Thyroid gland (tissue), 4 donors: ENCODE measurements around the gene TRIM33.
"Not testable (repeated sequence)": the region's sequence is repeated elsewhere in the genome, so short reads cannot be mapped to it uniquely, and the experiment has no call there.

Experiments
- POLR2A ChIP-seq, 2 donors: fragments of 450-650 bp; IDR thresholded peaks; one replicate each; pipeline ENCODE4 v1.6.1; 2017; ENCODE audit warnings: antibody characterized with exemption in 2 of 2, mild to moderate bottlenecking in 2 of 2, moderate library complexity in 1 of 2
- TF ChIP-seq, protein P1 (sequence below), 6 experiments: fragments of 200-600 bp in 3 of 6; fragments of 450-650 bp in 3 of 6; sonication (generic) in 3 of 6; IDR thresholded peaks; one replicate each; pipeline ENCODE4 v1.5.1; 2016 to 2019; ENCODE audit warnings: antibody characterized with exemption in 6 of 6, mild to moderate bottlenecking in 2 of 6, inconsistent platforms in 1 of 6, moderate library complexity in 1 of 6

DNA sequence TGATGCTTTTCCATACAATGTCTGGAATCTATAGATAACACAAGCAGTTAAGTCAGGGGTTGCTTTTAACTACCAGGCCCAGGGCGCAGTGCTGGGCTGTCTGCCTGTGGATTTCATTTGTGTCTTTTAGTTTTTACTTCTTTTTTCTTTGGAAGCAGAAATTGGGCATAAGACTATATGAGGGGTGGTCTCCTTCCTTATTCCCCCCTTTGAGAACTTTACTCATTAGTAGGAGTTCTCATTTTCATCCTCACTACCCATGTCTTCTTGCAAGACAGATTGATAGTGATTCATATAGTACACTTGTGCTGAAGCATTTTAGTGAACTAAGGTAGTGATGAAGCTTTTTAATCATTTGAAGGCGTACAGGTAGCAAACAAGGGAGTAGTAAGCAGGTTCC lies 147.8 kb downstream of the TRIM33 start:
- not testable (repeated sequence) for TF ChIP-seq POLR2A (IDR thresholded peaks at IDR 0.05)
- TF ChIP-seq, protein P1, sequence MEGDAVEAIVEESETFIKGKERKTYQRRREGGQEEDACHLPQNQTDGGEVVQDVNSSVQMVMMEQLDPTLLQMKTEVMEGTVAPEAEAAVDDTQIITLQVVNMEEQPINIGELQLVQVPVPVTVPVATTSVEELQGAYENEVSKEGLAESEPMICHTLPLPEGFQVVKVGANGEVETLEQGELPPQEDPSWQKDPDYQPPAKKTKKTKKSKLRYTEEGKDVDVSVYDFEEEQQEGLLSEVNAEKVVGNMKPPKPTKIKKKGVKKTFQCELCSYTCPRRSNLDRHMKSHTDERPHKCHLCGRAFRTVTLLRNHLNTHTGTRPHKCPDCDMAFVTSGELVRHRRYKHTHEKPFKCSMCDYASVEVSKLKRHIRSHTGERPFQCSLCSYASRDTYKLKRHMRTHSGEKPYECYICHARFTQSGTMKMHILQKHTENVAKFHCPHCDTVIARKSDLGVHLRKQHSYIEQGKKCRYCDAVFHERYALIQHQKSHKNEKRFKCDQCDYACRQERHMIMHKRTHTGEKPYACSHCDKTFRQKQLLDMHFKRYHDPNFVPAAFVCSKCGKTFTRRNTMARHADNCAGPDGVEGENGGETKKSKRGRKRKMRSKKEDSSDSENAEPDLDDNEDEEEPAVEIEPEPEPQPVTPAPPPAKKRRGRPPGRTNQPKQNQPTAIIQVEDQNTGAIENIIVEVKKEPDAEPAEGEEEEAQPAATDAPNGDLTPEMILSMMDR (IDR thresholded peaks at IDR 0.05), result not testable (repeated sequence)
